ENCODE measurements around the gene LIN28A.
A peak's percentile ranks its signal among the peaks of the same experiment; 100 is the strongest.

LIN28A gene

DNA sequence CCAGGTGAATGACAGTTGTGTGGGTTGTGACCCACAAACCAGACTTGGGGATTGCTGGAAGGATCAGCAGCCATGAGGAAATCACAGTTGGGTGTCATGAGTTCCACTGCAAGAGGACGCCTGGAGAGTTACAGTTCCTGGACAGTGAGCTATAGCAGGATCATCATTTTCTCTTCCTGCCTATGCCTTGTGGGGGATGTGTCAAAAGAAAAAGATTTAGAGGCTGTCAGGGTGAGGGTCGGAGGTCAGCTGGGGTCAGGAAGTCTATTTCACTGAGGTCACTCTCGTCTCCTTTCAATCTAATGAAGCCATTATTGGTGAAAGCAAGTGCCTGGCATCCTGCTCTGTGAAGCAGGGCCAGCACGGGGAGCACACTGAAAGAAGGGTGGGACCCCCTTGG, 7.0 kb upstream of the LIN28A start:
- peaks cover 23% of the 10 kb centered on the region for H3K27me3 Mint-ChIP-seq
- ATAC-seq (ENCODE audit: low read depth) (no peak), DNase-seq (ENCODE audit: low spot score in 2 of 2) (no peak)
- no peaks in the 10 kb centered on the region for H3K9me3 Mint-ChIP-seq
- peaks cover 2% of the 10 kb centered on the region for H3K4me1 Mint-ChIP-seq
- no peaks in the 10 kb centered on the region for H3K36me3 Mint-ChIP-seq
- no peak overlapping the region for H3K4me3 Mint-ChIP-seq
- H3K27ac Mint-ChIP-seq, result no peak overlapping the region

GRCh38 chr1:26404641-26405040, 6.0 kb upstream of the LIN28A start:
- peaks cover 7% of the 10 kb centered on the region for H3K4me1 Mint-ChIP-seq
- no peak overlapping the region for H3K4me3 Mint-ChIP-seq
- H3K9me3 Mint-ChIP-seq, result no peaks in the 10 kb centered on the region
- ATAC-seq (ENCODE audit: low read depth), result no peak
- H3K27me3 Mint-ChIP-seq, result peaks cover 28% of the 10 kb centered on the region
- H3K27ac Mint-ChIP-seq, result no peak overlapping the region
- no peak for DNase-seq (ENCODE audit: low spot score in 2 of 2)
- H3K36me3 Mint-ChIP-seq, result no peaks in the 10 kb centered on the region

- ATAC-seq (ENCODE audit: low read depth) (no peak), DNase-seq (ENCODE audit: low spot score in 2 of 2) (no peak)
- Mint-ChIP-seq H3K36me3 (no peaks in the 10 kb centered on the region), H3K4me3 (no peak overlapping the region), H3K27ac (no peak overlapping the region), H3K9me3 (no peaks in the 10 kb centered on the region), H3K4me1 (peaks cover 7% of the 10 kb centered on the region), H3K27me3 (peaks cover 29% of the 10 kb centered on the region)
Measured at GRCh38 chr1:26405281-26405915, 5.2 kb upstream of the LIN28A start.

DNA sequence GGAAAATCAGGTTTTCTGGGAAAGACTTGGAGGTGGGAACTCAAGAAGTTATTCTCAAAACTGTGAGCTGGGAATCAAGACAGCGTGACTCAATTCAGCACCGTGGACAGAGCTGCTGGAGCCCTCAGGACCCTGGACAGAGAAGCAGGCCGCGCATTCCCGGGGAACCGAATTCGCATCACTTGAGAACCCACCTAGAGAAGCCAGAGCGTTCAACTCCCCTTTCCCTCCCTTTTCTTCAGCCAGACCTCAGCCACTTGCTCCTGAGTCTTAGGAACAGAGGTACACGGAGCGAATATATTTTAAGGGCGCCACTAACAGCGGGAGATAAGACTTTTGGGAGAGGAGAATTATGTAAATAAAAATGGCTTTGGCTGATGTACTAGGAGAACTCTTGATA, 2.0 kb upstream of the LIN28A start:
- peak; percentile 73 to 85 for DNase-seq (ENCODE audit: low spot score in 2 of 2)
- Mint-ChIP-seq H3K4me1 (peaks cover 10% of the 10 kb centered on the region), H3K27me3 (peaks cover 37% of the 10 kb centered on the region), H3K36me3 (no peaks in the 10 kb centered on the region), H3K9me3 (no peaks in the 10 kb centered on the region), H3K27ac (no peak overlapping the region), H3K4me3 (no peak overlapping the region)
- peak; percentile 80 for ATAC-seq (ENCODE audit: low read depth)

DNA sequence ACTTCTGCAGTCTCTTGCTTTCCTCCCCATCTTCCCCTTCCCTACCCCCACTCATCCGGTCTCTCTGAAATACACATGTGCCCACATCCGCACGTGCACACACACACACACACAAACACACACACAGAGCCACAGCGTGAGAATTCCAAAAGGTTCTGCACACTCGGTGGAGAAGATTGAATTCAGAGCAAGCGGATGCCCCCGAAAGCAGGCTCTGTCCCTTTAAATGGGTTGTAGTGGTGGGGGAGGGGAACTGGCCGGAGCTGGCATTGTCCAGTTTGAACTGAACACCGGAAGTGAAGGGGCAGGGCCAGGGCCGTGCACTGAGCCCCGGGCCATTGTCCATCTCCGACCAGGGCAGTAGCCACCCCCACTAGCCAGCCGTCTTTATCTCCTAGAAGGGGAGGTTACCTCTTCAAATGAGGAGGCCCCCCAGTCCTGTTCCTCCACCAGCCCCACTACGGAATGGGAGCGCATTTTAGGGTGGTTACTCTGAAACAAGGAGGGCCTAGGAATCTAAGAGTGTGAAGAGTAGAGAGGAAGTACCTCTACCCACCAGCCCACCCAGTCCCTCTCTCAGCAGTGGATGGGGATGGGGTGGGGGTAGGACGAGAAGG, 1.3 kb upstream of the LIN28A start:
- Mint-ChIP-seq H3K4me1 (peaks cover 10% of the 10 kb centered on the region), H3K4me3 (peak overlapping the region; percentile 14), H3K36me3 (no peaks in the 10 kb centered on the region), H3K27ac (peak overlapping the region; percentile 47), H3K27me3 (peaks cover 36% of the 10 kb centered on the region), H3K9me3 (no peaks in the 10 kb centered on the region)
- ATAC-seq (ENCODE audit: low read depth), result no peak
- no peak for DNase-seq (ENCODE audit: low spot score in 2 of 2)

GRCh38 chr1:26411624-26412074, 1.0 kb downstream of the LIN28A start:
- DNase-seq (ENCODE audit: low spot score in 2 of 2) (no peak), ATAC-seq (ENCODE audit: low read depth) (no peak)
- no peaks in the 10 kb centered on the region for H3K9me3 Mint-ChIP-seq
- peaks cover 10% of the 10 kb centered on the region for H3K4me1 Mint-ChIP-seq
- H3K27me3 Mint-ChIP-seq, result peaks cover 38% of the 10 kb centered on the region
- H3K36me3 Mint-ChIP-seq, result no peaks in the 10 kb centered on the region
- no peak overlapping the region for H3K27ac Mint-ChIP-seq
- no peak overlapping the region for H3K4me3 Mint-ChIP-seq

DNA sequence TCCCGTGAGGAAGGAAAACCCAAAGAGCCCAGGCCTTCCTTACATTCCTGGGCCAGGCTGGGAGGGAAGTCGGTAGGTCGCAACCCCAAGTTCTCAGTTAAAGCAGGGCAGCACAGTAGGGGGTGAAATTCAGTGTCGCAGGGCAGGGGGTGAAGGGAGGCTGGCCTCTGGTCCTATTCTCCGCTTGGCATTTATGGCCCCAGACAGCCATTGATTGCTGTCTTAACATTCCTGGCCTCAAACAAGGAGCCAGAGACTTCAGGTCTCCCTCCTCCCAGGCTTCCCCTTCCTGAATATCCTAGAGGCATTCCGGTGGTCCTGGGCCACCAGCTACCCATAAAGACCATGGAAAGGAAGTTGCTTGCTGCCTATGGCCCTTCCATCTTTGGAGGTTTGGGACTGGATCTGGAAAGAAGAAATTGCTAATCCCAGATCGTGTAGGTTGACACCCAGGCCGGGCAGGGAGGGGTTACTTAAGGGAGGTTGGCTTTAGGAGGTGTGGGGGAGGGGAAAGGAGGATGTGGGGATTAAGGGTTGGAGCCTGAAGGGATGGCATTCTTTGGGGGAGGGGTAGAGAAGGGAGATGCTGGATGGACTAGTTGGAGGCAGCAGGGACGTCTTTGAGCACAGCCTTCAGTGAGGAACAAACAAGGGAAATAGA, 1.7 kb downstream of the LIN28A start:
- no peak overlapping the region for H3K27ac Mint-ChIP-seq
- no peaks in the 10 kb centered on the region for H3K9me3 Mint-ChIP-seq
- no peak overlapping the region for H3K4me3 Mint-ChIP-seq

DNA sequence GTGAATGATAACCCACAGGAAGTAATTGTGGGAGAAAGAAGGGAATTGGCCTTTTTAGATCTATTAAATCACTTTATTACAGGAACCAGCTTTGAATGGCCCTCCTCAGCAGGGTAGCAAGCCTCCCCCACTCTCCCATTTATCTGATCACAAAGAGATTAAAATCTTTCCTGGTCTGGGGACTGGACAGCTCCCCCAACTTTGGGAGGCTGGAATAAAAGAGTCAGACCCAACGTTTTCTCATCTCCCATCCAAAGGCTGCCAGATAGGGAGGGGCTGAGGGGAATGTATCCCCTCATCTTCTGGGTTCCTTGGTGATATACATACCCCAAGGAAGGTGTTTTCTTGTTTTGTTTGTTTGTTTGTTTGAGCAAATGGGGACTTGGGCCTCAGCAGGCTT, 2.4 kb downstream of the LIN28A start:
- no peak overlapping the region for H3K4me3 Mint-ChIP-seq
- no peaks in the 10 kb centered on the region for H3K9me3 Mint-ChIP-seq
- H3K27me3 Mint-ChIP-seq, result peaks cover 36% of the 10 kb centered on the region
- no peaks in the 10 kb centered on the region for H3K36me3 Mint-ChIP-seq
- no peak for DNase-seq (ENCODE audit: low spot score in 2 of 2)
- ATAC-seq (ENCODE audit: low read depth), result no peak
- peaks cover 10% of the 10 kb centered on the region for H3K4me1 Mint-ChIP-seq
- H3K27ac Mint-ChIP-seq, result no peak overlapping the region

More for the DNA sequence above, 1.7 kb downstream of the LIN28A start:
- peaks cover 38% of the 10 kb centered on the region for H3K27me3 Mint-ChIP-seq
- no peaks in the 10 kb centered on the region for H3K36me3 Mint-ChIP-seq
- DNase-seq (ENCODE audit: low spot score in 2 of 2) (no peak), ATAC-seq (ENCODE audit: low read depth) (no peak)
- peaks cover 10% of the 10 kb centered on the region for H3K4me1 Mint-ChIP-seq

GRCh38 chr1:26417111-26417759, 6.6 kb downstream of the LIN28A start:
- no peaks in the 10 kb centered on the region for H3K36me3 Mint-ChIP-seq
- no peaks in the 10 kb centered on the region for H3K4me1 Mint-ChIP-seq
- no peaks in the 10 kb centered on the region for H3K9me3 Mint-ChIP-seq
- peak; percentile 83 to 86 for DNase-seq (ENCODE audit: low spot score in 2 of 2)
- no peak overlapping the region for H3K27ac Mint-ChIP-seq
- ATAC-seq (ENCODE audit: low read depth), result peak; percentile 100
- H3K4me3 Mint-ChIP-seq, result no peak overlapping the region
- H3K27me3 Mint-ChIP-seq, result peaks cover 18% of the 10 kb centered on the region

- ATAC-seq (ENCODE audit: low read depth), result no peak
- no peak overlapping the region for H3K4me3 Mint-ChIP-seq
- no peaks in the 10 kb centered on the region for H3K36me3 Mint-ChIP-seq
- H3K27me3 Mint-ChIP-seq, result peaks cover 6% of the 10 kb centered on the region
- no peaks in the 10 kb centered on the region for H3K4me1 Mint-ChIP-seq
- DNase-seq (ENCODE audit: low spot score in 2 of 2), result no peak
- no peaks in the 10 kb centered on the region for H3K9me3 Mint-ChIP-seq
- no peak overlapping the region for H3K27ac Mint-ChIP-seq
Measured at GRCh38 chr1:26418865-26419349, 8.3 kb downstream of the LIN28A start.

GRCh38 chr1:26419494-26419893, 8.9 kb downstream of the LIN28A start:
- Mint-ChIP-seq H3K36me3 (no peaks in the 10 kb centered on the region), H3K4me3 (no peak overlapping the region), H3K4me1 (no peaks in the 10 kb centered on the region), H3K27ac (no peak overlapping the region), H3K27me3 (peaks cover 4% of the 10 kb centered on the region), H3K9me3 (no peaks in the 10 kb centered on the region)
- DNase-seq (ENCODE audit: low spot score in 2 of 2) (no peak), ATAC-seq (ENCODE audit: low read depth) (no peak)

GRCh38 chr1:26429721-26430120, 19.1 kb downstream of the LIN28A start:
- ATAC-seq (ENCODE audit: low read depth) (no peak), DNase-seq (ENCODE audit: low spot score in 2 of 2) (no peak)
- Mint-ChIP-seq H3K9me3 (no peaks in the 10 kb centered on the region), H3K27ac (no peak overlapping the region), H3K4me3 (no peak overlapping the region), H3K36me3 (peaks cover 6% of the 10 kb centered on the region), H3K27me3 (peaks cover 3% of the 10 kb centered on the region), H3K4me1 (peaks cover 12% of the 10 kb centered on the region)

GRCh38 chr1:26431979-26432695, 21.5 kb downstream of the LIN28A start, which contains the start of gene DHDDS:
DHDDS (plus strand) TSS chr1:26432321; CDS start chr1:26432946, 625 bp downstream.
- no peaks in the 10 kb centered on the region for H3K9me3 Mint-ChIP-seq
- H3K27ac Mint-ChIP-seq, result peak within 1 kb of the TSS; percentile 94
- DNase-seq (ENCODE audit: low spot score in 2 of 2), result peak; percentile 93 to 97
- H3K4me3 Mint-ChIP-seq, result peak within 1 kb of the TSS; percentile 92
- peak; percentile 93 for ATAC-seq (ENCODE audit: low read depth)
- H3K4me1 Mint-ChIP-seq, result peaks cover 12% of the 10 kb centered on the region
- peaks cover 6% of the 10 kb centered on the region for H3K36me3 Mint-ChIP-seq
- no peaks in the 10 kb centered on the region for H3K27me3 Mint-ChIP-seq
